GM21381 (cell line): Measurements from ENCODE around the gene SLC16A9.

ENCODE experiments used
- ATAC-seq: cut with Tn5 transposase; IDR thresholded peaks from one replicate; pipeline ENCODE4 v1.9.1; 2021; ENCODE audit warnings: mild to moderate bottlenecking, moderate library complexity; ENCODE audit not compliant: unreplicated experiment

Gene SLC16A9

GRCh38 chr10:59631237-59631636 is 78.4 kb downstream of the SLC16A9 start:
- ATAC-seq: no peak

DNA sequence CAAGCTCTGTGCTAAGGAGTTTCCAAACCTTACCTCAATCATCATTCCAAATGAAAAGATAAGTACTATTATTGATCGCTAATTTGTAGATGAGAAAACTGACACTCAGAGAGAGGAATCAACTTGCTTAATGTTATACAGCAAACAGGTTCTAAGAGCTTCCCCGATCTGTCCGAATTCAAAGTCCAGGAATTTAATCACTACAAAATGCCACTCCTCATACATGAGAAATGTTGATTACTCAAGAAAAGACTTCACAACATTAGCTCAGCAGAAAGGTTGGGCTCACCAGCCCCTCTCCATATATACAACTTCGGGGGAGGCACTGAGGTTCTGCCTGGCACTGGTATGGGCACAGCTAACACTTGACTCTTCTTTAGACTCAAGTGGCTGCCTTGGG is 80.7 kb downstream of the SLC16A9 start:
- ATAC-seq: no peak

GRCh38 chr10:59628456-59628855 is 81.2 kb downstream of the SLC16A9 start:
- no peak for ATAC-seq

DNA sequence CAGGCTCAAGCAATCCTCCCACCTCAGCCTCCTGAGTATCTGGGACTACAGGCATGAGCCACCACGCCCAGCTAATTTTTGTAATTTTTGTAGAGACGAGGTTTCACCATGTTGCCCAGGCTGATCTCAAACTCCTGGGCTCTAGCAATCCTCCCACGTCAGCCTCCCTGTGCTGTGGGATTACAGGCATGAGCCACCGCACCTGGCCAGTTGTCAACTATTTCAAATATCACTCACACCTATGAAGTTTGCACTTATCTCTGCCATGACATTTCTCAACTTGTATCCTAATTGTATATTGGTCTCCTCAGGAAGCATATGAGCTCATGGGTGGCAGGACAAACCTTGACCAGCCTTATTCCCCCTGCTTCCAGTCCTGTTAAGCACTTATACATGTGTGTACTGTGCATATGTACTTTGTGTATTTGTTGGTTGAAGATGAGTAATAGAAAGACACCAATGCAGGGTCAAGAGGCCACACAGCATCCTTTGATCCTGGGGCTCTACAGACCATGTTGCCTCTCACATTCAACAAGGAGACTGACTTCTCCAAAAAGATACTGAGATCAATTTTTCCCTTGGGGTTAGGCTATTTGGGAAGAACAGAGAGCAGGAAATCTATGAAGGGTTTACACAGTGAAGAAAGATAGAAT is 82.2 kb downstream of the SLC16A9 start:
- ATAC-seq: no peak

GRCh38 chr10:59626523-59626869 is 83.2 kb downstream of the SLC16A9 start:
- ATAC-seq: no peak

- peak; percentile 91 for ATAC-seq
Measured at GRCh38 chr10:59625721-59626522, 83.7 kb downstream of the SLC16A9 start.

GRCh38 chr10:59624951-59625350 is 84.7 kb downstream of the SLC16A9 start:
- no peak for ATAC-seq

DNA sequence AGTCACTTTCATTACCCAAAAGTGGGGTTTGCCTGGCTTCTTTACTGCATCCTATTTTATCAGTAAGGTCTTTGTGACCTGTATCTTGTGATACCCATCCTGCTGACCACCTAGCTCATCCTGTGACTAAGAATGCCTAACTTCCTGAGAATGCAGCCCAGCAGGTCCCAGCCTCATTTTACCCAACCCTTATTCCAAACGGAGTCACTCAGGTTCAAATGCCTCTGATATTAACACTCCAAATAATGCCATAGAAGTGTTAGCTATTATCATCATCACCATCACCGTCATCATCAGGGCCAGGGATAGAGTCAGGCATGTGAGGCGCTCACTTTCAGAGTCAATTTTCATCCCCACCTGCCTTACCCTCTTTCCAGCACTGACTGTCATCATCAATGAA is 85.5 kb downstream of the SLC16A9 start:
- ATAC-seq: no peak

DNA sequence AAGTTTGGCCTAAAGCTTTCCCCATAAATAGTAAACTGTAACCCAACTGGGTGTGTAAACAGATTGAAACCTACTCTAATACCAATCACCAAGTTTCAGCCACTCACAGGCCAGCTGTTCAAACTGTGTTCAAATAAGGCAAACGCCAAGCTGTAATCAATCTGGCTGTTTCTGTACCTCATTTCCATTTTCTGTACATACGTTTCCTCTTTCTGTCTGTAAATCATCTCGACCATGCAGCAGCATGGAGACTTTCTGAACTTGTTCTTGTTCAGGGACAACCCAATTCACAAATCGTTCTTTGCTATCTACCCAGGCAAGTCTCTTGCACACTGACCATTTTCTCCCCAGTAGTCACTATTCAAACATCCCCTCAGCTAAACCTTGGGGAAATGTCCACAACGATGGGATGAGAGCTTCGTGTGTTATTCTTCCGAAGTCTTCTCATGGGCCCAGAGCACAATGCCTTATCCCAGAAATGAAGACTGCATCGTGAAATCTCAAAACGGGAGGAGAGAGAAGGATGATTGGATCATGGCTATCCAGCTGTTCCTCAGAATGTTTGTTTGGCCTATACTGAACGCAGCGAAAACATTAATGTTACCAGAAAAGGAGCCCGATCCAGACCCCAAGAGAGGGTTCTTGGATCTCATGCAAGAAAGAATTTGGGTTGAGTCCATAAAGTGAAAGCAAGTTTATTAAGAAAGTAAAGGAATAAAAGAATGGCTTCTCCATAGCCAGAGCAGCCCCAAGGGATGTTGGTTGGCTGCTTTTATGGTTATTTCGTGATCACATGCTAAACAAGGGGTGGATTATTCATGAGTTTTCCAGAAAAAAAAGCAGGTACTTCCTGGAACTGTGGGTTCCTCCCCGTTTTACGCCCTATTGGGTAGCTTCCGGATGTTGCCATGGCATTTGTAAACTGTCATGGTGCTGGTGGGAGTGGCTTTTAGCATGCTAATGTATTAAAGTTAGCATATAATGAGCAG is 86.2 kb downstream of the SLC16A9 start:
- ATAC-seq: no peak

DNA sequence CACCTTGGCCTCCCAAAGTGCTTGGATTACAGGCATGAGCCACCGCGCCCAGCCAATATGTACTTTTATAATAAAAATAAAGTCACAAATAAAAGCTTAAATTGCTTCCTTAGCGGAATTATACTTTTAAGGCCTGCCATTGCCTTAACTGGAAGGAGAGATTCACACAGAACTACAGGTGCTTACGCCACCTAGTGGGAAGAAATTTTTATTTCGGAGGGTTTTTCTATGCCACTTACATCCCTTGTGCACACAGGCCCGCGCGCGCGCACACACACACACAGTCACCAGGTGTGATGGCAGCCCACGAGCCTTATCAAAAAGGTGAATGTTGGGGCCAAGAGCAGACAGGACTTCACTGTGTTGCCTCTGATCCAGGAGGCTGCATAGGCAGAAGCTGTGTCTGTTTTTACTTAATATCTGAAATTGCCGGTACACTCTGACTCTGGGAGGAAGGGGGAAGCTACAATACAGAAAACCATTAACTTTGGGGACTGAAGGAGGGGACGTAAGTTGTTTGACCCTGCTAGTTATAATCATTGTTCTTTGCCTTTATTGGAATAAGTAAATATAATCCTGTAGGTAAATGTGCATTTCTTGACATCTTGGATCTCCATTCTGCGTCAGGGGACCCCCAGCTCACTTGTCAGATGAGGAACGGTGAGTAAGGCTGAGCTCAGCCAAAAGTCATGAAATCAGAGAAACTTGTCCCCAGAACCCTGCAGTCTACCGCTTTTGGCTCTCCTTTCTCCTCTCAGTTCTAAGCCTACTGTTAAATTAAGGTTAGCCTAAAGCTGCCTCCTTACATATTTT is 87.1 kb downstream of the SLC16A9 start:
- ATAC-seq: no peak

DNA sequence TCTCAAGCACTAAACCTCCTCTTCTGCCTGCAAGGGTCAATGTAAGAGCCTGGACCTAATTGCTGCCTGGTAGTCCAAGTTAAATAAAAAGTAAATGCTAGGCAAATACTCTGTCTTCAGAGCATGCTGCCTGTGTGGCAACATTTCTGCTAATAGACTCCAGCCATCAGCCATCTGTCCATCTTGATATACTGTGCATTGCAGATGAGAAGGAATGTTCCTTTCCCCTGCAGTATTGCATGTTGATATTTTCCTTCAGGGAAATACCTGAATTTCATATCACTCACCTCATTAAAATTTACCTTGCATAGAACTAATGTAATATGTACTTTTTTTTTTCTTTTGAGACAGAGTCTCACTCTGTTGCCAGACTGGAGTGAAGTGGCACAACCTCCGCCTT is 87.9 kb downstream of the SLC16A9 start:
- ATAC-seq: no peak

- no peak for ATAC-seq
Measured at GRCh38 chr10:59618666-59619065, 91.0 kb downstream of the SLC16A9 start.

- no peak for ATAC-seq
Measured at GRCh38 chr10:59617996-59618395, 91.7 kb downstream of the SLC16A9 start.

DNA sequence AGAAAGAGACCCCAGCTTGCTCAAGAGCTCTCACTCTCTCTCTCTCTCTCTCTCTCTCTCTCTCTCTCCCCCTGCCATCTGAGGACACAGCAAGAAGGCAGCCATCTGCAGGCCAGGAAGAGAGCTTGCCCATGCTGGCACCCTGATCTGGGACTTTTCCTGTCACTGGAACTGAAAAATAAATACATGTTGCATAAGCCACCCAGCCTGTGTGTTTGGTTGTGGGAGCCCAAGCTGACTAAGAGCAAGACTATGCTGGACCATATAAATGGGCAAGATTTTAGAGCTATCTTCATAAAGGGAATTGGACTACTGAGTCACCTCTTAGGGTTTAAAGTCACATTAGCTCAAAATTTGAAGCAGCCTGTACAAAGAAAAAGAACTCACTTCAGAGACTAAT is 98.6 kb downstream of the SLC16A9 start:
- no peak for ATAC-seq

DNA sequence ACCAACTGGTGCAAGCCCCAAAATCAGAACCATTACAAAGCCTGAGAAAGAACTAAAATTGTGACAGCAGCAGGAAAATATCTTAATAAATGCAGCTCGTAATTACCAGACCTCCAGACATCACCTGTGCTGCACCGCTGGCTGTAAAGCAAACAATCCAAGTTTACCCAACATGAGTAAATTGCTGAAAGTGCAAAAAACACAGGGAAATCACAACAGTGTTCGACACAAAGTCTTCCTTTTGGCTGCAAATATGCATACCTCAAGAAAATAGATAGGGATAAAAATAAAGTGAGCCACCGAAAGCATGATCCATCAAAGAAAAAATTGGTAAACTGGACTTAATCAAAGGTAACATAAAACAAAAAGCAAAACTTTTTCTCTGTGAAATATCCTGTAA is 101.7 kb downstream of the SLC16A9 start:
- ATAC-seq: no peak

DNA sequence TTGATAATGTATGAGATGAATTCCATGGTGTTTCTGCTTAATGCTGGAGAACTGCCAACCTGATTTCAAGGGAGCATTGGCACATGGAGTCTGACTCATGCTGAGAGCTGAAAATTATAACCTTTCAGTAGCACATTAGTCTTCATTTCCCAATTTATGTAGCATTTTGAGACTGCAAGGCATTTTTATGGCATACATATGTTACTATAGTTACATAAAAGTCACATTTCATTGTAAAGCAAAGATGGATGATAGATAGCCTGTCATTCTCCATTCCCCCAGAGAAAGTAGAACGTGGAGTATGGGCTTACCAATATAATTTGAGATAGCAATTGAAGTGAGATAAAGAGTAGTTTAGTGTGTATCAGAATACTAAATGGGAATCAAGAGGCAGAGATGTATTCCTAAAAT is 103.1 kb downstream of the SLC16A9 start:
- ATAC-seq: no peak

DNA sequence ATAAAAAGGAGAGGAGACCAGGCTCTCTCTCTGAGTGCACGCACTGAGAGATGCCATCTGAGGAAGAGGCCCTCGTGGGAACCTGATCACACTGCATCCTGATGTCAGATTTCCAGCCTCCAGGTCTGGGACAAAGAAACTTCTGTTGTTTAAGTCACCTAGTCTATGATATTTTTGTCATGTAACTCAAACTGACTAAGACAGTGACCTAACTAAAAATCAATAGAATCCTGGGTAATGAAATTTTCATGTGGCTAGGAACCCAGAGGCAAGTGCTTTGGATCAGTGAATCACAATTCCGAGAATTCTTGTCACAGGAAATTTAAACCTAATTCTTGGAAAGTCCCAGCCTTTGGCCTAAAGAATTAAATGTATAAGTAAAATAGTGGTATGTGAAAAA is 107.7 kb downstream of the SLC16A9 start:
- no peak for ATAC-seq
